CD14-positive monocyte (primary cell): ENCODE results near the gene PARL. TPM values are rescaled to one million over a fixed set of nuclear protein-coding genes. Genes with fewer than 3 reads are reported as not detected.

Source experiments
- DNase-seq, 3 donors: peaks; one replicate each; pipeline ENCODE4 v3.0.0-alpha.2; 2011 to 2022
- H2AFZ ChIP-seq: 2 replicates; pipeline ENCODE4 v1.6.0; 2012; ENCODE audit warnings: mild to moderate bottlenecking, low read depth, low read length, inconsistent platforms; ENCODE audit not compliant: insufficient read depth, poor library complexity, severe bottlenecking
- H3K27ac ChIP-seq, 2 donors: 1 replicate in 1 of 2; 2 replicates in 1 of 2; pipeline ENCODE4 v1.5.1; 2012 to 2013; ENCODE audit warnings: low read length in 2 of 2, control low read depth in 1 of 2, inconsistent platforms in 1 of 2, low read depth in 1 of 2, mild to moderate bottlenecking in 1 of 2
- H3K27me3 ChIP-seq, 2 donors: one replicate each; pipeline versions ENCODE4 v1.6.0 to v1.6.1; 2011 to 2013; ENCODE audit warnings: low read length in 2 of 2; ENCODE audit not compliant: control insufficient read depth in 2 of 2, insufficient read depth in 2 of 2
- H3K36me3 ChIP-seq, 2 donors: replicated peaks in 1 of 2; 1 replicate in 1 of 2; 2 replicates in 1 of 2; pipeline versions ENCODE4 v1.5.1 to v1.6.1; 2012 to 2013; ENCODE audit warnings: low read length in 2 of 2, control low read depth in 1 of 2, inconsistent platforms in 1 of 2, mild to moderate bottlenecking in 1 of 2; ENCODE audit not compliant: insufficient read depth in 2 of 2, control insufficient read depth in 1 of 2
- H3K4me1 ChIP-seq, 2 donors: 1 replicate in 1 of 2; 2 replicates in 1 of 2; pipeline versions ENCODE4 v1.5.1 to v1.6.1; 2012 to 2013; ENCODE audit warnings: low read length in 2 of 2, control low read depth in 1 of 2, inconsistent platforms in 1 of 2, mild to moderate bottlenecking in 1 of 2, moderate library complexity in 1 of 2; ENCODE audit not compliant: insufficient read depth in 2 of 2, control insufficient read depth in 1 of 2
- H3K4me2 ChIP-seq: replicated peaks from 2 replicates; pipeline ENCODE3; 2012; ENCODE audit warnings: low read length, moderate library complexity, mild to moderate bottlenecking; ENCODE audit not compliant: poor library complexity, severe bottlenecking; ENCODE audit errors: extremely low read depth
- H3K4me3 ChIP-seq, 3 experiments: fragments of 200-600 bp in 1 of 3; sonication (generic) in 1 of 3; replicated peaks in 1 of 3; 1 replicate in 2 of 3; 2 replicates in 1 of 3; pipeline ENCODE4 v1.5.1; 2011 to 2013; ENCODE audit warnings: low read length in 3 of 3, mild to moderate bottlenecking in 3 of 3, control low read depth in 2 of 3, low read depth in 2 of 3, inconsistent platforms in 1 of 3, moderate library complexity in 1 of 3
- H3K79me2 ChIP-seq: 2 replicates; pipeline ENCODE4 v1.6.0; 2012; ENCODE audit warnings: mild to moderate bottlenecking, control low read depth, inconsistent platforms, low read length, moderate library complexity; ENCODE audit not compliant: insufficient read depth
- H3K9ac ChIP-seq: 2 replicates; pipeline ENCODE4 v1.6.0; 2017; ENCODE audit warnings: low read length, mild to moderate bottlenecking; ENCODE audit not compliant: insufficient read depth, poor library complexity, severe bottlenecking
- H3K9me3 ChIP-seq, 2 donors: replicated peaks in 1 of 2; 1 replicate in 1 of 2; 2 replicates in 1 of 2; pipeline versions ENCODE4 v1.5.1 to v1.6.1; 2012 to 2013; ENCODE audit warnings: low read length in 2 of 2, control low read depth in 1 of 2; ENCODE audit not compliant: control insufficient read depth in 1 of 2, insufficient read depth in 1 of 2
- H4K20me1 ChIP-seq: 2 replicates; pipeline ENCODE4 v1.6.0; 2012; ENCODE audit warnings: mild to moderate bottlenecking, low read length, control low read depth, moderate library complexity; ENCODE audit not compliant: insufficient read depth
- H3K27ac Mint-ChIP-seq, 7 donors: one replicate each; pipeline ENCODE4 v1.8.0; 2020; ENCODE audit warnings: mild to moderate bottlenecking in 7 of 7, mixed read lengths in 7 of 7, moderate library complexity in 6 of 7, inconsistent platforms in 2 of 7
- H3K27me3 Mint-ChIP-seq, 3 donors: one replicate each; pipeline ENCODE4 v1.8.0; 2021 to 2022; ENCODE audit warnings: low read depth in 3 of 3, mild to moderate bottlenecking in 3 of 3, mixed read lengths in 3 of 3, moderate library complexity in 3 of 3, inconsistent platforms in 1 of 3
- H3K36me3 Mint-ChIP-seq, 2 donors: one replicate each; pipeline ENCODE4 v1.8.0; 2020; ENCODE audit warnings: mixed read lengths in 2 of 2, inconsistent platforms in 1 of 2, mild to moderate bottlenecking in 1 of 2
- H3K4me1 Mint-ChIP-seq: one replicate; pipeline ENCODE4 v1.8.0; 2020; ENCODE audit warnings: mild to moderate bottlenecking, mixed read lengths
- H3K4me3 Mint-ChIP-seq, 2 donors: one replicate each; pipeline ENCODE4 v1.8.0; 2020; ENCODE audit warnings: mild to moderate bottlenecking in 2 of 2, mixed read lengths in 2 of 2, moderate library complexity in 1 of 2
- H3K9me3 Mint-ChIP-seq, 7 donors: one replicate each; pipeline ENCODE4 v1.8.0; 2020 to 2022; ENCODE audit warnings: mixed read lengths in 7 of 7, mild to moderate bottlenecking in 6 of 7, moderate library complexity in 6 of 7, inconsistent platforms in 2 of 7
- WGBS: methylation state at CpG from one replicate; pipeline ENCODE4 v1.1.5; 2013; ENCODE audit warnings: missing lambda C conversion rate; ENCODE audit not compliant: insufficient coverage; 5-methylcytosine and 5-hydroxymethylcytosine counted together
- intact Hi-C, 2 donors: fragments of 100-400 bp; cut with micrococcal nuclease; formaldehyde crosslinking; loops; one replicate each; pipeline versions ENCODE4 v1.15.0 to v1.15.1; 2023
- polyA plus RNA-seq, 3 donors: library from polyadenylated mRNA; depleted of rRNA in 1 of 3; unstranded in 2 of 3; stranded (reverse) in 1 of 3; fragments of 300-500 nt in 2 of 3; fragments of >200 nt in 1 of 3; fragmentation: Illumina TruSeq in 2 of 3; gene quantifications; 1 replicate in 2 of 3; 2 replicates in 1 of 3; pipeline ENCODE4 v1.2.3, GENCODE V29; 2012 to 2021
- TF ChIP-seq, protein P1 (sequence below): fragments of 200-600 bp; IDR thresholded peaks from one replicate; pipeline ENCODE4 v1.8.0; 2022; ENCODE audit warnings: antibody characterized with exemption, mild to moderate bottlenecking

The PARL gene
- polyA plus RNA-seq, 3 donors: 65.6 to 196 (median 155) TPM

DNA sequence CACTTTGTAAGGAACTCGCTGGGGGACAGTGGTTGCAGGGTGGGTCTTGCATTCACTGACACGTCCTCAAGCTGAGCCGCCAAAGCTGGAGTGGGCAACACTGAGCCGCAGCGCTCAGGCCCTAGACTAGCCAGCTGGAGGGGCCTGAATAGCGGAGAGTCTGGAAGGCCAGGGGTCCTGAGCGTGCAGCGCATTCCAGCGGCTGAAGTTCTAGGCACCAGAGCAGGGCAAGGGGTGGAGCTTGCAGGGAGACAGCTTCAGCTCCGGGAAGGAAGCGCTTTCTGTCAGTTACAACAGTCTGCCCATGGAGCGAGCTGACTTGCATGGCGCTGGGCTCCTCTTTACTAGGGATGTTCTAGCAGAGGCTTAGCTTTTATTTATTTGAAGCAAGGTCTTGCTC is 62.0 kb downstream of the PARL start:
- Histone ChIP-seq H3K4me1 (peaks cover 15 to 21% of the 10 kb centered on the region in 2 donors), H3K4me3 (no peak overlapping the region), H3K9me3 (no peaks in the 10 kb centered on the region), H4K20me1 (peaks cover 25% of the 10 kb centered on the region), H3K36me3 (peaks cover 2 to 3% of the 10 kb centered on the region in 2 donors), H3K27me3 (peaks cover 0 to 5% of the 10 kb centered on the region in 2 donors), H3K27ac (no peak overlapping the region), H2AFZ (no peak overlapping the region), H3K9ac (no peak overlapping the region), H3K79me2 (no peaks in the 10 kb centered on the region), H3K4me2 (no peak overlapping the region)
- H3K9me3 Mint-ChIP-seq: peaks cover 0 to 2% (median 0%) of the 10 kb centered on the region in 7 donors
- WGBS: 96% methylated on average over 10 of the region's 13 CpGs
- H3K4me3 Mint-ChIP-seq: no peak overlapping the region
- intact Hi-C loops: no loop called here
- H3K27me3 Mint-ChIP-seq: peaks cover 5 to 18% (median 8%) of the 10 kb centered on the region in 3 donors
- peaks cover 25 to 26% of the 10 kb centered on the region in 2 donors for H3K36me3 Mint-ChIP-seq
- no peak overlapping the region for H3K27ac Mint-ChIP-seq
- DNase-seq: no peak
- TF ChIP-seq, protein P1, sequence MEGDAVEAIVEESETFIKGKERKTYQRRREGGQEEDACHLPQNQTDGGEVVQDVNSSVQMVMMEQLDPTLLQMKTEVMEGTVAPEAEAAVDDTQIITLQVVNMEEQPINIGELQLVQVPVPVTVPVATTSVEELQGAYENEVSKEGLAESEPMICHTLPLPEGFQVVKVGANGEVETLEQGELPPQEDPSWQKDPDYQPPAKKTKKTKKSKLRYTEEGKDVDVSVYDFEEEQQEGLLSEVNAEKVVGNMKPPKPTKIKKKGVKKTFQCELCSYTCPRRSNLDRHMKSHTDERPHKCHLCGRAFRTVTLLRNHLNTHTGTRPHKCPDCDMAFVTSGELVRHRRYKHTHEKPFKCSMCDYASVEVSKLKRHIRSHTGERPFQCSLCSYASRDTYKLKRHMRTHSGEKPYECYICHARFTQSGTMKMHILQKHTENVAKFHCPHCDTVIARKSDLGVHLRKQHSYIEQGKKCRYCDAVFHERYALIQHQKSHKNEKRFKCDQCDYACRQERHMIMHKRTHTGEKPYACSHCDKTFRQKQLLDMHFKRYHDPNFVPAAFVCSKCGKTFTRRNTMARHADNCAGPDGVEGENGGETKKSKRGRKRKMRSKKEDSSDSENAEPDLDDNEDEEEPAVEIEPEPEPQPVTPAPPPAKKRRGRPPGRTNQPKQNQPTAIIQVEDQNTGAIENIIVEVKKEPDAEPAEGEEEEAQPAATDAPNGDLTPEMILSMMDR: no peak
- H3K4me1 Mint-ChIP-seq: peaks cover 16% of the 10 kb centered on the region

DNA sequence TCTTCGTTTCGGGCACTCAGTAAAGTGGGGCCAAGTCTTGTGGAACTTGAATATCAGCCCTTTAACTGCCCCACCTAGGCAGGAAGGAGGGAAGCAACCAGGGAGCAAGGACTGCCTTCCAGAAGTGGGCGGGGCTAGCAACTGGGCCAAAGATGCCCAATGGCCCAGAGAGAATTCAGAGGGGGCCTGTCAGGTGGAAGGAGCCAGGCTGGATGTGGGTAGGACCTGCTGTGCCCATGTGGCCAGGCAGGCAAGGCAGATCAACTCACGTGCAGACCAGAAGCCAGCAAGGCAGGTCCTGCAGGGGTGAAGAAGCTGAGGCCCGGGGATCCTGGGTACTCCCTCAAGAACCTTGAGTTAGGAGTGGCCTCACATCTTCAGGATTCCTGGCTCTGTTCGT is 64.8 kb downstream of the PARL start:
- Mint-ChIP-seq H3K4me3 (no peak overlapping the region), H3K4me1 (peaks cover 9% of the 10 kb centered on the region), H3K27ac (peak overlapping the region in 2 of 7 donors; percentile 20 to 55), H3K9me3 (peaks cover 0 to 2% (median 0%) of the 10 kb centered on the region in 7 donors), H3K27me3 (peaks cover 5 to 15% (median 8%) of the 10 kb centered on the region in 3 donors), H3K36me3 (peaks cover 33 to 39% of the 10 kb centered on the region in 2 donors)
- Histone ChIP-seq H3K36me3 (peaks cover 7 to 20% of the 10 kb centered on the region in 2 donors), H3K79me2 (no peaks in the 10 kb centered on the region), H3K9ac (no peak overlapping the region), H3K27ac (no peak overlapping the region), H3K4me1 (peaks cover 11 to 12% of the 10 kb centered on the region in 2 donors), H3K27me3 (peaks cover 0 to 5% of the 10 kb centered on the region in 2 donors), H3K9me3 (no peaks in the 10 kb centered on the region), H3K4me2 (no peak overlapping the region), H4K20me1 (peaks cover 6% of the 10 kb centered on the region), H3K4me3 (no peak overlapping the region), H2AFZ (no peak overlapping the region)
- TF ChIP-seq, protein P1: no peak
- WGBS: 96% methylated on average over 6 of the region's 6 CpGs
- no peak for DNase-seq
- intact Hi-C loops: no loop called here
